DMS53 treated with DMSO at 0.1 percent for 48 hours (cell line): ENCODE measurements around the gene MNS1.
A peak's percentile ranks its signal among the peaks of the same experiment; 100 is the strongest.
"Not testable (repeated sequence)": the region's sequence is repeated elsewhere in the genome, so short reads cannot be mapped to it uniquely, and the experiment has no call there.

ENCODE experiments used
- DNase-seq: peaks from one replicate; lab custom pipeline; 2025; ENCODE audit not compliant: unreplicated experiment; lab: John Stamatoyannopoulos, UW

Gene MNS1

DNA sequence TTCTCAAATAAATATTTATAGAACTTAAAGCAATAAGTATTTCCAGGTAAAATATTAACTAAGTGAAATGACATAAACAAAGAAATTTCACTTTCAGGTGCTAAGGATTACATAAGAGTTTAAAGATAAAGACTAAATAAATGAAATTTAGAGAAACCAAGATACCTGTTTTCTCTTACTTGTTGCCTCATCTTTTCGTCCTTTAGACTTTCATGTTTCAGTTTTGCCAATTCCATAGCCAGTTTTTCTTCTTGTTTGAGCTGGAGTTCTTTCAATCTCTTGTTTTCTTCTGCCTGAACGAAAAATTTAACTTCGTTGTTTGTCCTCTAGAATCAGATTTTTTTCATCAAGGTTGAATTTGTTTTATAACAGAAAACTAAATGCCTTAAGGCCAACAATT, 8.7 kb downstream of the MNS1 start:
- DNase-seq: no peak

GRCh38 chr15:56454836-56455235, 10.1 kb downstream of the MNS1 start:
- no peak for DNase-seq

GRCh38 chr15:56445746-56446145, 19.2 kb downstream of the MNS1 start:
- DNase-seq: no peak

GRCh38 chr15:56442354-56442753, 22.6 kb downstream of the MNS1 start:
- DNase-seq: no peak

- DNase-seq: no peak
Observed at GRCh38 chr15:56440214-56440770, 24.6 kb downstream of the MNS1 start.

GRCh38 chr15:56432304-56432703, 32.6 kb downstream of the MNS1 start:
- DNase-seq: no peak

GRCh38 chr15:56428821-56429458, 36.0 kb downstream of the MNS1 start:
- peak; percentile 37 for DNase-seq

- no peak for DNase-seq
Observed at GRCh38 chr15:56425976-56426375, 39.0 kb downstream of the MNS1 start.

GRCh38 chr15:56425276-56425675, 39.7 kb downstream of the MNS1 start:
- no peak for DNase-seq

DNA sequence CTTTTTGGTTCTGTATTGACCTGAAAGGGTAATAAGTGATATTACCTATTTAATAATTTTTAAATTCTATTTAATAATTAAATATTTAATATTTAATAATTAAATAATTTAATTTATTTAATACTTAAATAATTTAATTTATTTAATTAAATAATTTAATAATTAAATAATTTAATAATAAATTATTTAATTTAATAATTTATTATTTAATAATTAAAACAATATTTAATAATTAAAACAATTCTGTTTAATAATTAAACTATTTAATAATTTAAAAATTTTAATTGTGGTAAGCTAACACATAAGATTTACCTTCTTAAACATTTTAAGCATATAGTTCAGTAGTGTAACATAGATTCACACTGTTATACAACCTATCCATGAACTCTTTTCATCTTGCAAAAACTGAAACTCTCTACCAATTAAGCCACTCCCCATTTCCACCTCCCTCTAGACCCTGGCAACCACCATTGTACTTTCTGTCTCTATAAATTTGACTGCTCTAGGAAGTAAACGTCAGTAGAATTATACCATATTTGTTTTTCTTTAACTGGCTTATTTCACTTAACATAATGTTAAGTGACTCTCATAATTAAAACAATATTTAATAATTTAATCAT, 51.7 kb downstream of the MNS1 start:
- DNase-seq: not testable (repeated sequence)

- no peak for DNase-seq
Observed at GRCh38 chr15:56411122-56411749, 53.7 kb downstream of the MNS1 start.

DNA sequence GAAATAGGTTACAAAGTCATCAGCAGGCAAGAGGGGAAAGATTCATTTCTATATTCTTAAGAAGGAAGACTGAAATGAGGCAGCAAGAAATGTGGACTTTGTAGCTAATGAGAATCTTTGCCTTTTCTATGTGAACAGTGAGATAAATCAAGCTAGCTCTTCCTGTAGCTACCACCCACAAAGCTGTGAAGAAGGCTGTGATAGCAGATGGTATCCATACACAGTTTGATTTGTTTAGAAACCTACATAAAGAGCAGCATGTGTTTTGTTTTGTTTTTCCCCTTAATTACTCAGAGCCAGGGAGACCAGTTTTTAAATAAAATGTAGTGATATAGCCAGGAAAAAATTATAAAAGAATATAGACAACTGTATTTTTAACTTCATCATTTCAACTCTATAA, 54.2 kb downstream of the MNS1 start:
- DNase-seq: no peak

DNA sequence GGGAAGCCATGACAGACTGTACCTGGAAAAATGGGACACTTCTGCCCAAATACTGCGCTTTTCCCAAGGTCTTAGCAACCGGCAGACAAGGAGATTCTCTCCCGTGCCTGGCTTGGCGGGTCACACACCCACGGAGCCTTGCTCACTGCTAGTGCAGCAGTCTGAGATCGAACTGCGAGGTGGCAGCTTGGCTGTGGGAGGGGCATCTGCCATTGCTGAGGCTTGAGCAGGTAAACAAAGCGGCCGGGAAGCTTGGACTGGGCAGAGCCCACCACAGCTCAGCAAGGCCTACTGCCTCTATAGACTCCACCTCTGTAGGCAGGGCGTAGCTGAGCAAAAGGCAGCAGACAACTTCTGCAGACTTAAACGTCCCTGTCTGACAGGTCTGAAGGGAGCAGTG, 65.7 kb downstream of the MNS1 start:
- not testable (repeated sequence) for DNase-seq

GRCh38 chr15:56397325-56397724, 67.6 kb downstream of the MNS1 start:
- DNase-seq: not testable (repeated sequence)

GRCh38 chr15:56394909-56395308, 70.0 kb downstream of the MNS1 start:
- no peak for DNase-seq

GRCh38 chr15:56393277-56393676, 71.7 kb downstream of the MNS1 start:
- no peak for DNase-seq

GRCh38 chr15:56390739-56391267, 74.1 kb downstream of the MNS1 start:
- DNase-seq: no peak

DNA sequence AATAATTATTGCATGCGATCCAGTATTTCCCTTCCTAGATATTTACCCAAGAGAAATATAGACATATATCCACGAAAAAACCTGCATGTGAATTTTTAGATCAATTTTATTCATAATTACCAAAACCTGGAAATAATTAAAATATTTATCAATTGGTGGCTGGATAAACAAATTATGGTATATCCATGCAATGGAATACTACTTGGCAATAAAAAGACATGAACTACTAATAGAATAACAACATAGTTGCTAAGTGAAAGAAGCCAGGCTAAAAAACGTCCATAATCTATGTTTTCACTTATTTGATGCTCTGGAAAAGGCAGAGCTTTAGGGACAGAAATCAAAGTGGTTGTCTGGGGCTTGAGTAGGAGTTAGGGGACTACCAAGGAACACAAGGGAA, 79.0 kb downstream of the MNS1 start:
- DNase-seq: no peak

- DNase-seq: no peak
Observed at GRCh38 chr15:56383010-56383409, 81.9 kb downstream of the MNS1 start.
